Keratinocyte (primary cell): ENCODE measurements around the gene RNF212.

ENCODE experiments used
- EZH2 ChIP-seq: IDR thresholded peaks from one replicate; pipeline ENCODE4 v1.6.1; 2012; ENCODE audit warnings: inconsistent platforms, mild to moderate bottlenecking, low read length, moderate library complexity
- TF ChIP-seq, protein P1 (sequence below), 3 experiments: IDR thresholded peaks in 1 of 3; conservative IDR thresholded peaks in 1 of 3; optimal IDR thresholded peaks in 1 of 3; 2 replicates in 2 of 3; 3 replicates in 1 of 3; pipeline versions ENCODE3 to v1.5.1; 2011; ENCODE audit warnings: low read length in 3 of 3, mild to moderate bottlenecking in 3 of 3, moderate library complexity in 2 of 3, control low read depth in 1 of 3, inconsistent platforms in 1 of 3; ENCODE audit not compliant: insufficient read depth in 2 of 3; ENCODE audit errors: extremely low read depth in 1 of 3

GRCh38 chr4:1075225-1075624 is 38.1 kb downstream of the RNF212 start:
- TF ChIP-seq, protein P1, sequence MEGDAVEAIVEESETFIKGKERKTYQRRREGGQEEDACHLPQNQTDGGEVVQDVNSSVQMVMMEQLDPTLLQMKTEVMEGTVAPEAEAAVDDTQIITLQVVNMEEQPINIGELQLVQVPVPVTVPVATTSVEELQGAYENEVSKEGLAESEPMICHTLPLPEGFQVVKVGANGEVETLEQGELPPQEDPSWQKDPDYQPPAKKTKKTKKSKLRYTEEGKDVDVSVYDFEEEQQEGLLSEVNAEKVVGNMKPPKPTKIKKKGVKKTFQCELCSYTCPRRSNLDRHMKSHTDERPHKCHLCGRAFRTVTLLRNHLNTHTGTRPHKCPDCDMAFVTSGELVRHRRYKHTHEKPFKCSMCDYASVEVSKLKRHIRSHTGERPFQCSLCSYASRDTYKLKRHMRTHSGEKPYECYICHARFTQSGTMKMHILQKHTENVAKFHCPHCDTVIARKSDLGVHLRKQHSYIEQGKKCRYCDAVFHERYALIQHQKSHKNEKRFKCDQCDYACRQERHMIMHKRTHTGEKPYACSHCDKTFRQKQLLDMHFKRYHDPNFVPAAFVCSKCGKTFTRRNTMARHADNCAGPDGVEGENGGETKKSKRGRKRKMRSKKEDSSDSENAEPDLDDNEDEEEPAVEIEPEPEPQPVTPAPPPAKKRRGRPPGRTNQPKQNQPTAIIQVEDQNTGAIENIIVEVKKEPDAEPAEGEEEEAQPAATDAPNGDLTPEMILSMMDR (optimal IDR thresholded peaks at IDR 0.05 in 1 of 3, IDR thresholded peaks at IDR 0.05 in 1 of 3, conservative IDR thresholded peaks at IDR 0.05 in 1 of 3; ENCODE audit: extremely low read depth in 1 of 3, insufficient read depth in 2 of 3, low read length in 3 of 3), result no peak
- no peak for TF ChIP-seq EZH2
